Cardiac septum (tissue), 1 donor: Measurements from ENCODE around the gene MAP3K5. TPM values are rescaled to one million over a fixed set of nuclear protein-coding genes. Genes with fewer than 3 reads are reported as not detected.
"Not testable (repeated sequence)": the region's sequence is repeated elsewhere in the genome, so short reads cannot be mapped to it uniquely, and the experiment has no call there.

Experiments
- DNase-seq: peaks from one replicate; pipeline ENCODE4 v3.0.0-alpha.2; 2020; ENCODE audit warnings: low spot score
- intact Hi-C: fragments of 100-400 bp; cut with DNase I; formaldehyde crosslinking; loops from one replicate; pipeline ENCODE4 v1.14.0; 2022
- total RNA-seq: library from RNA; stranded (reverse); fragmentation: NEBNext Ultra II Directional; extraction: Animal tissue kit (Norgen Biotek cat#: 25700); gene quantifications from one replicate; pipeline ENCODE4 v1.2.1, GENCODE V29; 2021
- donor health status: DM: no; HTN: no; CAD: no.

MAP3K5 gene
- total RNA-seq, 1 donor from 2014 or later, result 17.6 TPM

GRCh38 chr6:136703331-136703865 is 88.9 kb downstream of the MAP3K5 start:
- DNase-seq, result no peak
- intact Hi-C loops, result no loop called here

- intact Hi-C loops, result no loop called here
- no peak for DNase-seq
Observed at GRCh38 chr6:136701045-136701444, 91.2 kb downstream of the MAP3K5 start.

DNA sequence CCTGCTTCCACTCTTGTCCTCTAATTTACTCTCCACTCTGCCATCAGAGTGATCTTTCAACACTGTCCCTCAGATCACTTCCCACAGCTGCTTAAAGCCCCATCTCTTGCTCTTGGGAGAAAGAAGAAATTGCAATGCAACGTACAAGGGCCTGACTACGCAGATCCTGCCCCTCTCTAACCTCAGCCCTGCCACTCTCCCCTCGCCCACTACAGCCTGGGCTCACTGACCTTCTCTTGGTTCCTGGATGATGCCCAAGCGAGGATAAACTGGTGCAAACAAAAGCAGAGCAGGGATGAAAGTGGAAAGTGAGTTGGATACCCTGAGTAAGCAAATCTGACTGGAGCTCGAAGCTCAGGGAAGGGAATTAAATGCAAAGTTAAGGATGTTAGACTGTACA is 92.9 kb downstream of the MAP3K5 start:
- DNase-seq, result no peak
- intact Hi-C loops, result no loop called here

- DNase-seq, result no peak
- intact Hi-C loops, result no loop called here
Observed at GRCh38 chr6:136696783-136697364, 95.4 kb downstream of the MAP3K5 start.

DNA sequence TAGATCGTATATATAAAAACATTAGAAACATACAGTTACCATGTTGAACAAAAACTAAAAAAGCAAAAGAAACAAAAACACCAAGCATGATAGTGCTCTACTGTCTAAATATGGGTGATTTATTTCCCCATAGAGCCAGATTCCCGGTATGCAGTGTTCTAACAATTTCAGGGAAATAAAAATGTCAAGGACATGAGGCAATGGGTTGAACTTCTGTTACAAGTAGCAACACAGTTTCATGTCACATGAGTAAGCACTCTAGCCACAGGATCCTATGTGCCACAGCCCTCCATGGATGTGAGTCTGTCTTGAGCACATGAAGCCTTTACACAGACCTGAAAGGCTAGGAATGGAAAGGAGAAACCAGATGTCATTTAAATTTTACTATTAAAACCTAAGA is 96.0 kb downstream of the MAP3K5 start:
- intact Hi-C loops, result no loop called here
- no peak for DNase-seq

DNA sequence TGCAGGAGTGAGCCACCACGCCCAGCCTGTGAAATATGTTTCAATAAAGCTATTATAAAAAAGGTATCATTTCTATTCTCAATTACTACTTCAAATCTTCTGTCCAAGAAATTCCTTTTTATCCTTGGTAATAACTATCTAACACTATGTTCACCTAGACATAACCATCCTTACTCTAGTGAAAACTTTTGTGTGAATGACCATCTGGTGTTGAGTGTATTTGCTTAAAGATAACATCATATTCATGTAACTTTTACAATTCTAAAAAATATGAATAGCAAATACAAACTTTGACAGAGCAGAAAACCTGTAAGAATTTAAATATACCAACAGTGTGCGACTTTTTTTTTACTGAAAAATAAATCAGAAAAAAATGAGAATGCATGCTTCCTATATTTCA is 96.9 kb downstream of the MAP3K5 start:
- no peak for DNase-seq
- intact Hi-C loops, result no loop called here

DNA sequence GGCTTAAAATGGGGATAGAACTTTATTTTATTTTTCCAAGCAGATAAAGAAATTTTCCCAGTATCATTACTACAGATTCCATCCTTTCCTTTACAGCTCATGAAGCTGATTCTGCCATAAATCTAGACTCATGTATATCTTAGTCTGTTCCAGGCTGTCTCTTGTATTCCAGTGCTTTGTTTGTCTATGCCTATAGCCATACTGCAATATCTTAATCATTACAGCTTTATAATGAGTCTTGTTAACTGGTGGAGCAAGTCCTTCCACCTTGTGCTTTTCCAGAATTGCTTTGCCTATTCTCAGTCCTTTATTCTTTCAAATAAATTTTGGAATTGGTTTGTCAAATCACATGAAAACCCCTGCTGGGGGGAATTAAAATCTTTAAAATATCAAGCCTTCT is 99.2 kb downstream of the MAP3K5 start:
- DNase-seq, result no peak
- intact Hi-C loops, result no loop called here

- DNase-seq, intact Hi-C loops: not testable (repeated sequence)
Observed at GRCh38 chr6:136687894-136688293, 104.4 kb downstream of the MAP3K5 start.

DNA sequence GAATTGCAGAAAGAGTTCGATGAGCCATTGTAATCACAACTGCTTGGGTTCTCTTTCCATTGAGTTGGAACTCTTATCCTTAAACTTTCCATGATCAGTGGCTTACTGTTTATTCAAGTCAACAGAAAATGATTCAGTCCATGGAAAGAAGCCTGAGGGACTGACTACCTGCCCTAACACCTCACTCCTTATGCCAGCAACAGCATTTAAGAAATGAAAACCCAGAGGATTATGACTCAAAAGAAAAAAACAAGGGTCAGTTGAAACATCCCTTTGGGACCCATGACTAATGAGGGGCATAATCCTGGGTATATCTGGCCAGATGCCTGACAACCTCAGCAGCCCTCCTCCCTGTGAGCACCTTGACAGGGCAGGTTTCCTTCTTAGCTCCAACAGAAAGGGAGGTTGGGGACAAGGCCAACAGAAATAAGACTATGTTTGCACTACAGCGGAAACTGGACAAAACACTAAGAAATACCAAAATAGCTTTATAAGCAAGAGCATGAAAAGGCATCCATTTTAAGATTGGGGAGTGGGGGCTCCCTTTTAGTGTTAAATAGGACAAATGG is 106.7 kb downstream of the MAP3K5 start:
- intact Hi-C loops, result no loop called here
- no peak for DNase-seq

DNA sequence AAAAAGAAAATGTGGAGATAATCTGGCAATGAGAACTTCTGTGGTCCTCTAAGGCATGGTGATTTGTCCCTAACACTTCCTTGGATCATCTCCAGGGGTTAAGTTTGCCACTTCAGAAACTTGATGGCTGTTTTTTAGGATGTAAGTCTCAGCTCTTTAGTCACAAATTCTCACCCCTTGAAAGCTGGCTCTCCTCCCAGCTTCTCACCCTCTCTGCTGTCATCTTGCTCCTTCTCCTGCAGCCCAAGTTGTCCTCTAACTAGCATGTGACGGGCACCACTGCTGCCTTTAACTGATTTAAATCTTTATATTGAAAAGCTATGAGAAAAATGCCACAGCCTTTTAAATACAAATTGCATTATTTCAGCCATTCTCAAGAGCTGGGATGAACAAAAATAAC is 107.8 kb downstream of the MAP3K5 start:
- DNase-seq, result no peak
- intact Hi-C loops, result no loop called here

- DNase-seq, result no peak
- intact Hi-C loops, result no loop called here
Observed at GRCh38 chr6:136683209-136683941, 108.9 kb downstream of the MAP3K5 start.

DNA sequence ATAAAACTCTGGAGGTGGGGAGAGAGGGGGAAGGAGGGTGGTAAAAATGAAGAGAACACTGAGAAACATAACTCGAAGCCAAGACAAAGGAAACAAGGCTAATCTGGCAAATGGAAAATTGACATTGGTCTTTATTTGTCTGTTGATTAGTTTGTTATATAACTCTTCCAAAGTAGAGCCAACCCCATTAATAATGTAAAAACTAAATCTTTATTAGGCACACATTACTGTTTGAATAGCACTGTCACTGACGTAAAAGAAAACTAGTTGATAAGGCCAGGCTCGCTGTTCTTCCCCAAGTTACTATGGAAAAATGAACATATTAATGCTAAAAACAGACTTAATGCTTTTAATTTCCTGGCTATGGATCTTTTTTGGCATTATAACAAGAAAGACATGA is 110.0 kb downstream of the MAP3K5 start:
- no peak for DNase-seq
- intact Hi-C loops, result no loop called here

DNA sequence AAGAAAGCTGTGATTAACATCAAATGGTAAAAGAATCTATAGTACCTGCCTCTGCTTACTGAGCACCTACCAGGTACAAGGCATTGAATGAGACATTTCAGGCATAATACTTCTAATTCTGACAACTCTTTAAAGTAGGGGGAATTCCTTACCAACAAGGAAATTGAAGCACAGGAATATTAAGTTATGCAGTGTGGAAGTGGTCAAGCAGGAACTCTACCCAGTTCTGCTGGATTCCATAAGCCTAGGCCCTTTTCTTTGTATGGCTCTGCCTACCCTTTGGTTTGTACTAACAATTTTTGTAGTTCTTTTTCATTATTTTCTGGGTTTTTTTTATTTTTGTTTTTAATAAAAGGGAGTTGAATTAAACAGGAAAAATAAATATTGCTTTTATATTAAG is 114.5 kb downstream of the MAP3K5 start:
- DNase-seq, result no peak
- intact Hi-C loops, result no loop called here

- DNase-seq, result no peak
- intact Hi-C loops, result no loop called here
Observed at GRCh38 chr6:136677344-136677743, 114.9 kb downstream of the MAP3K5 start.

GRCh38 chr6:136676075-136676474 is 116.2 kb downstream of the MAP3K5 start:
- intact Hi-C loops, result no loop called here
- no peak for DNase-seq

- intact Hi-C loops, result no loop called here
- no peak for DNase-seq
Observed at GRCh38 chr6:136673571-136673970, 118.7 kb downstream of the MAP3K5 start.

DNA sequence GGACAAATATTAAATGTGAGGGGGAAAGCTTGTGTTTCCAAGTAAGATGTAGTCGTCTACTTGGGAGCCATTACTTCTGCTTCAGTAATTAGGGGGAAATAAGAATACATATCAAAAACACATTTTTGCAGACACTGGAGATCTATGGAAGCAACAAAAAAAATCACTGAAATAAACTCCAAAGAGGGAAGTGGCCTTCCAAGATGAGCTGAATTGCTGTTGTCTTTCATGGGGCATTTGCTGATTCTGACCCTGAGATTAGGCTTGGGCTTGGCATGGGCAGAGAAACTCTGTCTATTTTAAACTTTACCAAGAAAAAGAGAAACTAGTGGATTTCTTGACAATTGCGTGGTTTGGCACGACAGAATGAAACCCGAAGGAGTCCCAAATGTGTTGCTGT is 120.1 kb downstream of the MAP3K5 start:
- intact Hi-C loops, result no loop called here
- no peak for DNase-seq

DNA sequence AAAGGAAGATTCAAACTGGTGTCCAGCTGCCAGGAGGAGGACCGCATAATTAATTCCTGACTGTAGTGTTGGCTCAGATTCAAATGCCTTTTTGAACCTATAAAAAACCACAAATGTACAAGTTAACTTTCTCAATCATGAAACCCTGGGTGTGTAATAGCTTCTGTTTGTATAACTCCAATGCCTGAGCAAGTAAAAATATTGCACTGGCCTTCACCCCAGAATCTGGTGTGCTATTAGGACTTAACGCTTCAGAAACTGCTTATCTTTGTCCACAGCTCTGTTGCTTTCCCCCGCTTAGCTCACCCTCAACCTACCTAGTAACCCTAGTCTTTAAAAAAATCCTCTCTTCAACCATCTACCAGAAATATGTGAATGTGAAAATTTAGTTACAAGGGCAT is 123.0 kb downstream of the MAP3K5 start:
- DNase-seq, result no peak
- intact Hi-C loops, result no loop called here

GRCh38 chr6:136668571-136668970 is 123.7 kb downstream of the MAP3K5 start:
- intact Hi-C loops, result no loop called here
- DNase-seq, result no peak

DNA sequence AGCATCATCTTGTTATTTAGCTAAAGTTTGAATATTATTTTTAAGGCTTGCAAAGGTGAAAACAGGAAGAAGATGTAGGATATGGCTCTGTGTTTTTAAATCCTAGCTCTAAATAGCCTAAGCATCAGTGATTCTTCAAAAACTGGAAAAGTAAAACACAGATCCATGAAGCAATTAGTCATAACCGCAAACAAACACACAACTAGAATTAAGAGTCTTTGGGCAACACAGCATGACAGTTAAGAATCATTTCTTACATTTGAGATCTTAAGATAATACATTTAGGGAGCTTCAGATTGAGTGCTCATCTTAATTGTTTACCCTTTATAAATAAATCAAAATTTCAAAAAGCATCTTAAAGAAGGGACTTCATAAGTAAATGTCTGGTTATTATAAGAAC is 126.2 kb downstream of the MAP3K5 start:
- intact Hi-C loops, result no loop called here
- no peak for DNase-seq
